ENCODE results near the gene GALK1. TPM values are rescaled to one million over a fixed set of nuclear protein-coding genes. Genes with fewer than 3 reads are reported as not detected.

The GALK1 gene
- total RNA-seq, 2 experiments from 2014 or later: 46.1 to 53.7 TPM

DNA sequence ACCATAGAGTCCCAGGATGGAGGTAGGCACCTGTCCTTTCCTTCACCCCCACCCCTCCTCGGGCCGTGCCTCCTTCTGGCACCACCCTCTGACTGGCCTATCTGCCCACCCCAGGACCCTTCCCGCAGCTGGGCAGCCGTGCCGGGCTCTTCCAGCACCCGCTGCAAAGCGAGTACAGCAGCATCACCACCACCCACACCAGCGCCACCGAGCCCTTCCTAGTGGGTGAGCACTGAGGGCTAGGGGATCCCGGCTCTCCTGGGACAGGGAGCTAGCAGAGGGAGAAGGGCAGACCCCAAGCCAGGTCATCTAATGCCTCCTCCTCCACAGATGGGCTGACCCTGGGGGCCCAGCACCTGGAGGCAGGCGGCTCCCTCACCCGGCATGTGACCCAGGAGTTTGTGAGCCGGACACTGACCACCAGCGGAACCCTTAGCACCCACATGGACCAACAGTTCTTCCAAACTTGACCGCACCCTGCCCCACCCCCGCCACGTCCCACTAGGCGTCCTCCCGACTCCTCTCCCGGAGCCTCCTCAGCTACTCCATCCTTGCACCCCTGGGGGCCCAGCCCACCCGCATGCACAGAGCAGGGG, 7.8 kb downstream of the GALK1 start:
- Mint-ChIP-seq H3K27me3 (no peaks in the 10 kb centered on the region), H3K4me1 (peaks cover 13% of the 10 kb centered on the region)

DNA sequence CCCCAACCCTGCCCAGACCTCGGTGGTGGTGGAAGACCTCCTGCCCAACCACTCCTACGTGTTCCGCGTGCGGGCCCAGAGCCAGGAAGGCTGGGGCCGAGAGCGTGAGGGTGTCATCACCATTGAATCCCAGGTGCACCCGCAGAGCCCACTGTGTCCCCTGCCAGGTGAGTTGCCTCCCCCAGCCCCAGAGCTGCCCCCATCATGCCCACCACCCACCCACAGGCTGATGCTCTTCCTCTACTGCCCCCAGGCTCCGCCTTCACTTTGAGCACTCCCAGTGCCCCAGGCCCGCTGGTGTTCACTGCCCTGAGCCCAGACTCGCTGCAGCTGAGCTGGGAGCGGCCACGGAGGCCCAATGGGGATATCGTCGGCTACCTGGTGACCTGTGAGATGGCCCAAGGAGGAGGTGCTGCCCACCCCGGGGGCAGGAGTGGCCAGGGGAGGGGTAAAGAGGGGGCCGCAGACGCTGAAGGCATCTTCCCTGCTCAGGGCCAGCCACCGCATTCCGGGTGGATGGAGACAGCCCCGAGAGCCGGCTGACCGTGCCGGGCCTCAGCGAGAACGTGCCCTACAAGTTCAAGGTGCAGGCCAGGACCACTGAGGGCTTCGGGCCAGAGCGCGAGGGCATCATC, 8.4 kb downstream of the GALK1 start:
- CTCF ChIA-PET: interaction anchor here (0.8 kb wide), 1 partner anchor 8 kb away, joined by 3 read pairs; the partner anchor contains the start of gene GALK1
- no peaks in the 10 kb centered on the region for H3K36me3 Mint-ChIP-seq
- H3K4me3 Mint-ChIP-seq: no peak overlapping the region
- DNase-seq (no peak), ATAC-seq (no peak)
- no peaks in the 10 kb centered on the region for H3K27me3 Mint-ChIP-seq
- H3K27ac Mint-ChIP-seq: no peak overlapping the region
- peaks cover 13% of the 10 kb centered on the region for H3K4me1 Mint-ChIP-seq
- no peaks in the 10 kb centered on the region for H3K9me3 Mint-ChIP-seq (ENCODE audit: low read depth)

More for the DNA sequence above, 7.8 kb downstream of the GALK1 start:
- Mint-ChIP-seq H3K27ac (no peak overlapping the region), H3K9me3 (ENCODE audit: low read depth) (no peaks in the 10 kb centered on the region), H3K36me3 (no peaks in the 10 kb centered on the region), H3K4me3 (no peak overlapping the region)
- ATAC-seq: no peak
- DNase-seq: no peak
- CTCF ChIA-PET: interaction anchor here (1.2 kb wide), 1 partner anchor 170 kb away, joined by 3 read pairs; no protein-coding TSS in a partner anchor

DNA sequence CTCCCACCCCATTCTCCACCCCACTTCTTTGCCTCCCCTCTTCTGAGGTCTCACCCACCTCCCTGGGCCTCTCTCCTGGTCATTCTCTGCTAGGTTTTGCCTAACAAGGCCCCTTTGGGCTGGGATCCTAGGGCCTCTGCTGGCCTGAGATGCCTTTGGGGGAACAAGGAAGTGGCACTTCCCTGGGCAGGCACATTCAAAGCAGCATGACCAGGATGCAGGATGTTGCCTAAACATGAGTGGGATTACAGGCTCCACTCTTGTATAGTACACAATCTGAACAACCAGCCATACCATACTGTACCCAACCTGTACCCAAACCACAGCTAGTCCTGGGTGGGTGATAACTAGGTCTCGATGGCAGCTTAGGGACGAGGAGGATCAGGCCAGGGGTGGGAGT, 9.0 kb downstream of the GALK1 start:
- Mint-ChIP-seq H3K36me3 (no peaks in the 10 kb centered on the region), H3K9me3 (ENCODE audit: low read depth) (no peaks in the 10 kb centered on the region), H3K4me1 (peaks cover 13% of the 10 kb centered on the region), H3K27ac (no peak overlapping the region), H3K4me3 (no peak overlapping the region), H3K27me3 (no peaks in the 10 kb centered on the region)
- DNase-seq (no peak), ATAC-seq (no peak)
- CTCF ChIA-PET: interaction anchor here (0.8 to 3.9 kb wide), 2 partner anchors 9 to 122 kb away, joined by 3 to 55 read pairs; partner anchors contain the start of genes GALK1 and SMIM5

DNA sequence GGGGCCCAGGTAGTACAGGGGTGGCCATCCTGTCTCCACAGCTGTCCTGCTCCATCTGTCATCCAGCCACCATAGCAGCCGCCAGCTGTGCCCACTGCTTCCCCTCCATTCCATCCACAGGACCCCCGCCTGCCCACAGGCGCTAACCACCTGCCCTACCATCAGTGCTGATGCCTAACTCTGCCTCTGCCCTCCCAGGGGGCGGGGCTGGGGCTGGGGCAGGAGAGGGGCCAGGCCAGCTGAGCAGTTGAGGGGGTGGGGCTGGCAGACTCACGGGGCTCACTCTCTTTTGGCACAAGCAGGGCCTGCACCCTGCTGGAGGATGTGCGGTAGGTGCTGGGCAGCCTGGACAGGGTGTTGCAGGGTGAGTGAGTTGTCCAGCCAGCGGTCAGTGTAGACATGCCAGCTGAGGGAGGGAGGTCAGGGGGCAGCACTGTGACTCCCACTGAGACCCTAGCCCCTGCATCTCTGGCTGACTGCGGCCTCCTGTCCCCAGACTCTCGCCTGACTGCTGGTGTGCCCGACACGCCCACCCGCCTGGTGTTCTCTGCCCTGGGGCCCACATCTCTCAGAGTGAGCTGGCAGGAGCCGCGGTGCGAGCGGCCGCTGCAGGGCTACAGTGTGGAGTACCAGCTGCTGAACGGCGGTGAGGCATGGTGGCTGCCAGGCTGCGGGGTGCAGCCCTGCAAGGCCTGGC, 9.6 kb downstream of the GALK1 start:
- no peaks in the 10 kb centered on the region for H3K36me3 Mint-ChIP-seq
- no peak for DNase-seq
- no peak for ATAC-seq
- CTCF ChIA-PET: interaction anchor here (2.8 to 12.8 kb wide), 3 partner anchors 72 to 121 kb away, joined by 9 to 428 read pairs (median 55); partner anchors contain the start of gene SMIM5
- peaks cover 13% of the 10 kb centered on the region for H3K4me1 Mint-ChIP-seq
- H3K27ac Mint-ChIP-seq: no peak overlapping the region
- no peak overlapping the region for H3K4me3 Mint-ChIP-seq
- no peaks in the 10 kb centered on the region for H3K27me3 Mint-ChIP-seq
- no peaks in the 10 kb centered on the region for H3K9me3 Mint-ChIP-seq (ENCODE audit: low read depth)

DNA sequence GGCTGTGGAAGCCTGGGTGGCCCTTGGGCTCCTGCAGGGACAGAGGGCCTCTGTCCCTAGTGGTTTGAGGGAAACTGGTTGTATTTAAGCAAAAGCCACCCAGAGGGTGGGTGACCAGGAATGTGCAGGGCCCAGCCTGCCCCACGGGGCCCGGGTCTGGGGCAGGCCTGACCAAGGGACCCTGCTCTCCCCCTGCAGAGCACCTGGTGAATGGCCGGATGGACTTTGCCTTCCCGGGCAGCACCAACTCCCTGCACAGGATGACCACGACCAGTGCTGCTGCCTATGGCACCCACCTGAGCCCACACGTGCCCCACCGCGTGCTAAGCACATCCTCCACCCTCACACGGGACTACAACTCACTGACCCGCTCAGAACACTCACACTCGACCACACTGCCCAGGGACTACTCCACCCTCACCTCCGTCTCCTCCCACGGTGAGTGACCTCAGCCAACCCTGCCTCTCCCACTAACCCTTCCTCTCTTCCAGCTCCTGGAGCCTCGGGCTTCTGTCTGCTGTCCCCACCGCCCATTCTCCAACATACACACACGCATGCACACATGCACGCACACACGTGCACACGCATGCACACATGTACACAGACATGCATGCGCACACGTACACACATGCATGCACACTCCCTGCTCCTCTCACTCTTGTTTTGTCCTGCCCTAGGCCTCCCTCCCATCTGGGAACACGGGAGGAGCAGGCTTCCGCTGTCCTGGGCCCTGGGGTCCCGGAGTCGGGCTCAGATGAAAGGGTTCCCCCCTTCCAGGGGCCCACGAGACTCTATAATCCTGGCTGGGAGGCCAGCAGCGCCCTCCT, 10.4 kb downstream of the GALK1 start:
- CTCF ChIA-PET: interaction anchor here (0.9 to 12.8 kb wide), 43 partner anchors 9 to 375 kb away, joined by 3 to 428 read pairs (median 10); partner anchors contain the start of genes GALK1, SMIM5, TMEM94 and TRIM47
- DNase-seq (no peak), ATAC-seq (no peak)
- no peak overlapping the region for H3K27ac Mint-ChIP-seq
- peak overlapping the region; percentile 1 for H3K4me3 Mint-ChIP-seq
- H3K36me3 Mint-ChIP-seq: no peaks in the 10 kb centered on the region
- peaks cover 17% of the 10 kb centered on the region for H3K4me1 Mint-ChIP-seq
- no peaks in the 10 kb centered on the region for H3K9me3 Mint-ChIP-seq (ENCODE audit: low read depth)
- no peaks in the 10 kb centered on the region for H3K27me3 Mint-ChIP-seq

DNA sequence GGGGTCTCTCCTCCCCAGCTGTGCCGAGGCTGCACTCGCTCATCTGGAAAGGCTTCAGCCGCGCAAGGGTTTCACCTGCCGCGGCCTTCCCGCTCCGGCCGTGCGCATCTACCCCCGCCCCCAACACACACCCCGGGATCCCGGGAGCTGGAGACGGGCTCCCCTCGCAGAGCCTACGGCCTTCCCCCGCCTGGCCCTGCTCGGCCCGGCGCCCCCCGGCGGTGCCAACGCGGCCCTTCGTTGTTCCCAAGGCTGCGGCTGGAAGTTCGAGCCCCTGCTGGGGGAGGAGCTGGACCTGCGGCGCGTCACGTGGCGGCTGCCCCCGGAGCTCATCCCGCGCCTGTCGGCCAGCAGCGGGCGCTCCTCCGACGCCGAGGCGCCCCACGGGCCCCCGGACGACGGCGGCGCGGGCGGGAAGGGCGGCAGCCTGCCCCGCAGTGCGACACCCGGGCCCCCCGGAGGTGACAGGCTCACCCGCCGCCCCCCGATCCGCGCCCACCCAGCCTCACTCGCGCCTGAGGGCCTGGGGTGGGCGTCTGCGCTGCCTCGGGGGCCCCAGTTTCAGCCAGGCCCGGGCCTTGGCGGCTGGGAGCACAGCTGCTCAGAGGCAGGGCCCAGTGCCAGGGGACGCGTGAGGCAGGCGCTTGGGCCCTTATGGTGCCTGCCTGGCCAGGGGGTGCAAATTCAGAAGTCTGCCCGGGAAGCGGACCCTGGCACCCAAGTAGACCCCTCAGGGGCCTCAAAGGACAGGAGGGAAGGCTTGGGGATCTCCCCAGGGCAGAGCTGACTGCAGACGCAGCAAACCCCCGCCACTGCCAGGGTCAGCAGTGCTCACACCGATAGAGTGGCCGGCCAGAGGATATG, 11.2 kb downstream of the GALK1 start:
- no peaks in the 10 kb centered on the region for H3K9me3 Mint-ChIP-seq (ENCODE audit: low read depth)
- peak; percentile 81 for DNase-seq
- CTCF ChIA-PET: interaction anchor here (0.5 to 12.8 kb wide), 83 partner anchors 9 to 555 kb away, joined by 3 to 428 read pairs (median 5); partner anchors contain the start of genes CDK3, GALK1, ITGB4 and RECQL5
- peaks cover 17% of the 10 kb centered on the region for H3K4me1 Mint-ChIP-seq
- ATAC-seq: peak; percentile 90
- H3K4me3 Mint-ChIP-seq: peak overlapping the region; percentile 53
- H3K36me3 Mint-ChIP-seq: no peaks in the 10 kb centered on the region
- no peaks in the 10 kb centered on the region for H3K27me3 Mint-ChIP-seq
- peak overlapping the region; percentile 15 for H3K27ac Mint-ChIP-seq

DNA sequence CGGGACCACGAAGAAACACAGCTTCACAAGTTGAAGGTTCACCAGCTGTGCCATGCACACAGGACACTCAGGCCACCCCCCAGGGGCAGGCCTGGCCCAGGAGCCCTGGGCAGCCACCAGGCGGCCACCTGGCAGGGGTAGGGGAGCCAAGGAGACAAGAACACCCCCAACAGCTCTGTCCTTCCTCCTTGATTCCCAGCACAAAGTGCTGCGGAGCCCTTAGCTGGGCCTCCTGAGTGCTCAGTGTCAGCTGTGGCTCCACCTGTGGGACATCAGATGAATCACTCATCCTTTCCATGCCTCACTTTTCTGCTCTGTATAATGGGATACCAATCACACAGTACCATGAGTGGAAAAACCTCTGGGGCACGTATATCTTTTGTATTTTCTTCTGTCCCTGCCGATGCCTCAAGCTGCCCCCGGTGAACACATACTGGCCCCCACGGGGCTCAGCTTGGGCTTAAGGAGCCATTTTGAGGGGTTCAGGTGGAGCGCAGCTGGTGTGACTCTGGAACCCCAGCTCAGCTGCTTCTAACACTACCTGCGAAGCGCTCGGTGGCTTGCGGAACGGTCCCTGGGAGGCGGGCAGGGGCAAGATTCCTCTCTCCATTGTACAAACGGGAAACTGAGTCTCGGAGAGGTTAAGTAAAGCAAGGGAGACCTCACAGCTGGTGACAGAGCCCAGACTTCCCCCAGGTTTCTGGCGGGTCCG, 12.0 kb downstream of the GALK1 start:
- no peak for DNase-seq
- CTCF ChIA-PET: interaction anchor here (0.5 to 12.8 kb wide), 80 partner anchors 8 to 554 kb away, joined by 3 to 428 read pairs (median 5); partner anchors contain the start of genes CDK3, GALK1, ITGB4 and RECQL5
- Mint-ChIP-seq H3K36me3 (no peaks in the 10 kb centered on the region), H3K27me3 (no peaks in the 10 kb centered on the region), H3K4me3 (peak overlapping the region; percentile 53), H3K27ac (peak overlapping the region; percentile 15), H3K4me1 (peaks cover 17% of the 10 kb centered on the region), H3K9me3 (ENCODE audit: low read depth) (no peaks in the 10 kb centered on the region)
- no peak for ATAC-seq

DNA sequence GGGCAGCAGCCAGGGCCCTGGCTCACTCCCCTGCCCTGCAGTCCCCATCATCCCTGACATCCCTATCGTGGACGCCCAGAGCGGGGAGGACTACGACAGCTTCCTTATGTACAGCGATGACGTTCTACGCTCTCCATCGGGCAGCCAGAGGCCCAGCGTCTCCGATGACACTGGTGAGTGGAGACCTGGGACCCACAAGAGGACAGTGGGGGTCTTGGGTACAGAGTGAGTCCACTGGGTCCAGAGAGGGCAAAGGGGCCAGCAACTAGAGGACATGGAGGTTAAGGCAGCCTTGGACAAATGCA, 12.6 kb downstream of the GALK1 start:
- DNase-seq (no peak), ATAC-seq (no peak)
- peaks cover 6% of the 10 kb centered on the region for H3K27me3 Mint-ChIP-seq
- peaks cover 20% of the 10 kb centered on the region for H3K4me1 Mint-ChIP-seq
- H3K4me3 Mint-ChIP-seq: no peak overlapping the region
- H3K27ac Mint-ChIP-seq: no peak overlapping the region
- no peaks in the 10 kb centered on the region for H3K36me3 Mint-ChIP-seq
- CTCF ChIA-PET: interaction anchor here (1.2 to 12.8 kb wide), 14 partner anchors 10 to 226 kb away, joined by 3 to 428 read pairs (median 12); partner anchors contain the start of genes GALK1 and SMIM5
- H3K9me3 Mint-ChIP-seq (ENCODE audit: low read depth): no peaks in the 10 kb centered on the region

DNA sequence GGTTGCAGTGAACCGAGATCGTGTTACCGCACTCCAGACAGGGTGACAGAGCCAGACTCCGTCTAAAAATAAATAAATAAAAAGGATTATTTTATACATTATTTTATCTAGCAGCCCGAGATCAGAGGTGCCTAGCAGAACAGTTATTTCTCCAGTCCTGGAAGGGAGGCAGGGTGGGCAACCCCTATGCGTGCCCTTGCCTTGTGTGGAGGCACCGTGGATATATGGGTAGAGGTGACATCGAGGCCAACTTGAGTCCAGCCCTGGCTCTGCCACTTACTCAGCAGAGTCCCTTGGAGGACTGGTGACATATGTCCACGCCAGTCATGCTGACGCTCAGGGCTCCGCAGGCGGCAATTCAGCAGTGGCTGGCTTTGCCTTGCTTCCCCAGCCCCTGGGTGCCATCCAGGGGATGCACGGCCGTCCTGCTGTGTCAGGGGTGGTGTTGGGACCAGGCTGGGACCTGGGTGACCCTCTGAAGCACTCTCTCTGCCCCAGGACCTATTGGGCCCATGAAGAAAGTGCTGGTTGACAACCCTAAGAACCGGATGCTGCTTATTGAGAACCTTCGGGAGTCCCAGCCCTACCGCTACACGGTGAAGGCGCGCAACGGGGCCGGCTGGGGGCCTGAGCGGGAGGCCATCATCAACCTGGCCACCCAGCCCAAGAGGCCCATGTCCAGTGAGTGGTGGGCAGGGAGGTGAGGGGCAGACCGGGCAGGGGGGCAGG, 13.2 kb downstream of the GALK1 start:
- H3K27me3 Mint-ChIP-seq: peaks cover 6% of the 10 kb centered on the region
- DNase-seq: no peak
- no peak for ATAC-seq
- peaks cover 20% of the 10 kb centered on the region for H3K4me1 Mint-ChIP-seq
- CTCF ChIA-PET: interaction anchor here (1.1 to 12.8 kb wide), 16 partner anchors 11 to 225 kb away, joined by 3 to 428 read pairs (median 22); partner anchors contain the start of genes GALK1 and SMIM5
- no peaks in the 10 kb centered on the region for H3K9me3 Mint-ChIP-seq (ENCODE audit: low read depth)
- no peak overlapping the region for H3K27ac Mint-ChIP-seq
- no peak overlapping the region for H3K4me3 Mint-ChIP-seq
- no peaks in the 10 kb centered on the region for H3K36me3 Mint-ChIP-seq

DNA sequence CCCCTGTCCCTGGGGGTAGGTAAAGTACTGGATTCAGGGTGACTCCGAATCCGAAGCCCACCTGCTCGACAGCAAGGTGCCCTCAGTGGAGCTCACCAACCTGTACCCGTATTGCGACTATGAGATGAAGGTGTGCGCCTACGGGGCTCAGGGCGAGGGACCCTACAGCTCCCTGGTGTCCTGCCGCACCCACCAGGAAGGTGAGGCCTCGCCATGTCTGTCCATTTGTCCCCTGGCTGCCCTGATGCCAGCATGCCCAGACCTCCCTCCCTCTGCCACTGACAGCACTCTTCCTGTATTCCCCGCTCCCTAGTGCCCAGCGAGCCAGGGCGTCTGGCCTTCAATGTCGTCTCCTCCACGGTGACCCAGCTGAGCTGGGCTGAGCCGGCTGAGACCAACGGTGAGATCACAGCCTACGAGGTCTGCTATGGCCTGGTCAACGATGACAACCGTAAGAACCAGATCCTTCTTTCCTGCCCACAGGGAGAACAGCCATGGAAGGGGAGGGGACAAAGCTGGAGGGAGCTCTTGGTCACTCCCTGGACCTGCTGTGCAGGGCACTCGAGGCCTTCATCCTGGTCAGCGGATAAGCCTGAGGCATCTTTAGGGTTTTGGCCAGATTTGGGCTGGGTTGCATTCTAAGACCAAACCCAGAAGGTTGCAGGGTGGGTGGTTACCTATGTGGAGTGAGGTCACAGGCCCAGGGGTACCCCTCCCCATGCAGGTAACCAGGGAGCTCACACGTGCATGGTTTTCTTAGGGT, 14.2 kb downstream of the GALK1 start:
- no peak overlapping the region for H3K4me3 Mint-ChIP-seq
- no peaks in the 10 kb centered on the region for H3K9me3 Mint-ChIP-seq (ENCODE audit: low read depth)
- peaks cover 20% of the 10 kb centered on the region for H3K4me1 Mint-ChIP-seq
- peaks cover 6% of the 10 kb centered on the region for H3K27me3 Mint-ChIP-seq
- DNase-seq (no peak), ATAC-seq (no peak)
- CTCF ChIA-PET: interaction anchor here (1.0 to 12.8 kb wide), 30 partner anchors 12 to 339 kb away, joined by 3 to 428 read pairs (median 5); partner anchors contain the start of genes GALK1, ITGB4, SMIM5 and UNK
- no peaks in the 10 kb centered on the region for H3K36me3 Mint-ChIP-seq
- H3K27ac Mint-ChIP-seq: no peak overlapping the region

Data from activated CD8-positive, alpha-beta memory T cell treated with anti-CD3 and anti-CD28 coated beads, Interleukin-2, amount 10 ng/mL, durations not matched to agents 7 days and 5 days (primary cell).